NCI-H774 (cell line): ENCODE results near the gene HNRNPUL1.
"Not testable (repeated sequence)": the region's sequence is repeated elsewhere in the genome, so short reads cannot be mapped to it uniquely, and the experiment has no call there.

Experiments
- DNase-seq: peaks from one replicate; lab custom pipeline; 2025; lab: John Stamatoyannopoulos, UW

Gene HNRNPUL1

GRCh38 chr19:41278478-41278877, 14.3 kb downstream of the HNRNPUL1 start:
- no peak for DNase-seq

- DNase-seq, result no peak
These were observed 24.7 kb downstream of the HNRNPUL1 start for GRCh38 chr19:41288673-41289530.

- not testable (repeated sequence) for DNase-seq
These were observed 25.6 kb downstream of the HNRNPUL1 start for GRCh38 chr19:41289814-41290213.

- DNase-seq, result no peak
These were observed 30.2 kb downstream of the HNRNPUL1 start for GRCh38 chr19:41294393-41294792.

GRCh38 chr19:41295499-41295898, 31.3 kb downstream of the HNRNPUL1 start:
- DNase-seq, result no peak

GRCh38 chr19:41296433-41296871, 32.3 kb downstream of the HNRNPUL1 start:
- DNase-seq, result no peak

- DNase-seq, result no peak
These were observed 33.6 kb downstream of the HNRNPUL1 start for GRCh38 chr19:41297628-41298347.

GRCh38 chr19:41298348-41298964, 34.3 kb downstream of the HNRNPUL1 start:
- DNase-seq, result no peak

- no peak for DNase-seq
These were observed 35.0 kb downstream of the HNRNPUL1 start for GRCh38 chr19:41299046-41299754.

GRCh38 chr19:41299755-41300089, 35.5 kb downstream of the HNRNPUL1 start:
- no peak for DNase-seq

GRCh38 chr19:41300555-41300954, 36.4 kb downstream of the HNRNPUL1 start:
- no peak for DNase-seq

GRCh38 chr19:41302624-41303351, 38.6 kb downstream of the HNRNPUL1 start:
- no peak for DNase-seq

- DNase-seq, result no peak
These were observed 39.8 kb downstream of the HNRNPUL1 start for GRCh38 chr19:41303954-41304353.

- DNase-seq, result no peak
These were observed 40.7 kb downstream of the HNRNPUL1 start for GRCh38 chr19:41304706-41305483.

- DNase-seq, result no peak
These were observed 42.0 kb downstream of the HNRNPUL1 start for GRCh38 chr19:41305927-41306793.

GRCh38 chr19:41307090-41307875, 43.1 kb downstream of the HNRNPUL1 start:
- DNase-seq, result no peak

- DNase-seq, result no peak
These were observed 43.8 kb downstream of the HNRNPUL1 start for GRCh38 chr19:41307954-41308449.

- peak; percentile 80 for DNase-seq
These were observed 44.4 kb downstream of the HNRNPUL1 start for GRCh38 chr19:41308450-41309179.
